K562 (cell line): ENCODE results near the gene CFDP1. TPM values are rescaled to one million over a fixed set of nuclear protein-coding genes. Genes with fewer than 3 reads are reported as not detected.

Source experiments
- ATAC-seq: fragments of 200-7000 bp; cut with Tn5 transposase; 3 replicates; pipeline ENCODE4 v1.9.1; 2020; ENCODE audit warnings: moderate library complexity
- BruUV-seq: library from RNA; stranded (reverse); fragments of 400-500 nt; replicated peaks from 2 replicates; lab custom pipeline; 2021; lab: Mats Ljungman, UMichigan
- CTCF ChIA-PET: fragments of 300-600 bp; formaldehyde crosslinking; extraction: SDS; loops from one replicate; lab custom pipeline; 2021; ENCODE audit warnings: low intra/inter-chr PET ratio; lab: Yijun Ruan, JAX
- POLR2A ChIA-PET: fragments of 300-600, 350-650 bp; sonication (Branson Sonifier 250); formaldehyde crosslinking; extraction: SDS; loops from one replicate; lab custom pipeline; 2021; ENCODE audit warnings: antibody characterized with exemption, inconsistent platforms; lab: Yijun Ruan, JAX
- DNase-seq, 4 experiments: peaks; one replicate each; pipeline versions ENCODE4 v3.0.0 to v3.0.0-alpha.2; 2011 to 2018; ENCODE audit warnings: low spot score in 3 of 4, mixed read lengths in 3 of 4; ENCODE audit errors: extremely low read depth in 1 of 4
- FAIRE-seq: peaks from 2 replicates; lab custom pipeline; 2011; peaks lifted over from hg19 to GRCh38; lab: Jason Lieb, UNC
- H2AFZ ChIP-seq: 2 replicates; pipeline ENCODE4 v1.6.0; 2011; ENCODE audit warnings: low read depth, low read length, control low read depth, inconsistent platforms
- H3K27ac ChIP-seq: fragments of 200-600 bp; 3 replicates; pipeline ENCODE4 v1.8.0; 2011; ENCODE audit warnings: low read depth, mild to moderate bottlenecking, control low read depth, inconsistent platforms, low read length, moderate library complexity, mixed read lengths; ENCODE audit errors: extremely low read depth
- H3K27me3 ChIP-seq, 2 experiments: fragments of 300-600 bp in 1 of 2; 2 replicates in 1 of 2; 3 replicates in 1 of 2; pipeline versions ENCODE4 v1.6.0 to v1.8.0; 2011; ENCODE audit warnings: inconsistent platforms in 2 of 2, low read length in 2 of 2, mild to moderate bottlenecking in 1 of 2, mixed read lengths in 1 of 2, moderate library complexity in 1 of 2; ENCODE audit not compliant: control insufficient read depth in 2 of 2, insufficient read depth in 2 of 2
- H3K36me3 ChIP-seq: fragments of 300-600 bp; 3 replicates; pipeline ENCODE4 v1.8.0; 2011; ENCODE audit warnings: mild to moderate bottlenecking, low read length, inconsistent platforms; ENCODE audit not compliant: control insufficient read depth, insufficient read depth
- H3K4me1 ChIP-seq, 2 experiments: fragments of 200-600 bp in 1 of 2; replicated peaks in 1 of 2; 2 replicates in 1 of 2; 3 replicates in 1 of 2; pipeline versions ENCODE4 v1.5.1 to v1.8.0; 2011; ENCODE audit warnings: inconsistent platforms in 2 of 2, low read length in 2 of 2, mild to moderate bottlenecking in 1 of 2, mixed read lengths in 1 of 2, moderate library complexity in 1 of 2; ENCODE audit not compliant: control insufficient read depth in 2 of 2, insufficient read depth in 2 of 2
- H3K4me2 ChIP-seq: 2 replicates; pipeline ENCODE4 v1.6.1; 2011; ENCODE audit warnings: low read length, control low read depth, inconsistent platforms, mixed read lengths; ENCODE audit not compliant: insufficient read depth
- H3K4me3 ChIP-seq: fragments of 200-600 bp; sonication (generic), shearing (Covaris generic); 2 replicates; pipeline ENCODE4 v1.5.1; 2016; ENCODE audit warnings: control low read depth, inconsistent platforms
- H3K79me2 ChIP-seq: fragments of 200-600 bp; 3 replicates; pipeline ENCODE4 v1.8.0; 2011; ENCODE audit warnings: low read length, inconsistent platforms; ENCODE audit not compliant: control insufficient read depth, insufficient read depth
- H3K9ac ChIP-seq, 2 experiments: 2 replicates each; pipeline versions ENCODE4 v1.6.0 to v1.6.1; 2011; ENCODE audit warnings: low read depth in 2 of 2, low read length in 2 of 2, control low read depth in 1 of 2, inconsistent platforms in 1 of 2, mild to moderate bottlenecking in 1 of 2, mixed read lengths in 1 of 2; ENCODE audit not compliant: insufficient read depth in 1 of 2
- H3K9me1 ChIP-seq: one replicate; pipeline ENCODE4 v1.6.0; 2011; ENCODE audit warnings: inconsistent platforms, mild to moderate bottlenecking, low read length, moderate library complexity; ENCODE audit not compliant: control insufficient read depth, insufficient read depth
- H3K9me3 ChIP-seq: replicated peaks from 2 replicates; pipeline ENCODE4 v1.5.1; 2011; ENCODE audit warnings: low read depth, low read length, inconsistent platforms; ENCODE audit not compliant: control insufficient read depth, insufficient read depth
- H4K20me1 ChIP-seq: replicated peaks from 2 replicates; pipeline ENCODE4 v1.6.1; 2011; ENCODE audit warnings: low read length, inconsistent platforms, mixed read lengths; ENCODE audit not compliant: control insufficient read depth, insufficient read depth
- CHD2 ChIP-seq: IDR thresholded peaks from 2 replicates; pipeline ENCODE4 v1.6.1; 2011; ENCODE audit warnings: low read depth, low read length
- GABPB2 ChIP-seq: fragments of 250-450 bp; sonication (Bioruptor Pico); conservative IDR thresholded peaks from 2 replicates; pipeline ENCODE4 v1.5.1; 2021; ENCODE audit warnings: mild to moderate bottlenecking
- IFI16 ChIP-seq: fragments of 250-450 bp; sonication (Bioruptor Pico); IDR thresholded peaks from 2 replicates; pipeline ENCODE4 v2.1.2; 2022; ENCODE audit warnings: mild to moderate bottlenecking, inconsistent platforms
- MYC ChIP-seq, 2 experiments: fragments of 250-450 bp in 1 of 2; sonication (Bioruptor Pico) in 1 of 2; IDR thresholded peaks; 2 replicates each; pipeline versions ENCODE4 v1.5.1 to v1.6.1; 2012 to 2021; ENCODE audit warnings: low read depth in 2 of 2, borderline replicate concordance in 1 of 2, improper control_type of control experiment in 1 of 2, low read length in 1 of 2, mild to moderate bottlenecking in 1 of 2, moderate library complexity in 1 of 2
- SIX5 ChIP-seq, 2 experiments: IDR thresholded peaks; 2 replicates each; pipeline ENCODE4 v1.6.1; 2011; ENCODE audit warnings: low read length in 2 of 2, borderline replicate concordance in 1 of 2, low read depth in 1 of 2, mild to moderate bottlenecking in 1 of 2, moderate library complexity in 1 of 2; ENCODE audit not compliant: insufficient read depth in 1 of 2
- SMAD1 ChIP-seq: fragments of 150-350 bp; IDR thresholded peaks from 2 replicates; pipeline ENCODE4 v1.6.1; 2014; ENCODE audit warnings: low read length, low read depth; ENCODE audit not compliant: partially characterized antibody
- USF1 ChIP-seq: sonication (generic); formaldehyde crosslinking; IDR thresholded peaks from 2 replicates; pipeline ENCODE4 v1.9.0; 2022; ENCODE audit warnings: mild to moderate bottlenecking, missing genetic modification reagents
- XRCC3 ChIP-seq: fragments of 450-650 bp; IDR thresholded peaks from 2 replicates; pipeline ENCODE4 v1.6.1; 2017; ENCODE audit warnings: mild to moderate bottlenecking, moderate library complexity
- ZFP30 ChIP-seq: fragments of 250-450 bp; sonication (Bioruptor Pico); IDR thresholded peaks from 2 replicates; pipeline ENCODE4 v1.8.0; 2022; ENCODE audit warnings: moderate library complexity, mild to moderate bottlenecking, inconsistent platforms, borderline replicate concordance
- ZFP91 ChIP-seq: sonication (generic); formaldehyde crosslinking; IDR thresholded peaks from 2 replicates; pipeline ENCODE4 v1.8.0; 2022; ENCODE audit warnings: mild to moderate bottlenecking, missing genetic modification reagents
- ZNF41 ChIP-seq: fragments of 250-450 bp; sonication (Bioruptor Pico); conservative IDR thresholded peaks from 2 replicates; pipeline ENCODE4 v1.4.0; 2020; ENCODE audit warnings: mild to moderate bottlenecking
- ZNF584 ChIP-seq: fragments of 200-800 bp; sonication (Bioruptor generic); IDR thresholded peaks from 2 replicates; pipeline ENCODE4 v1.6.1; 2016; ENCODE audit warnings: low read depth, mild to moderate bottlenecking, missing genetic modification characterization, missing compliant biosample characterization
- ZNF696 ChIP-seq: fragments of 250-450 bp; sonication (Bioruptor Pico); conservative IDR thresholded peaks from 2 replicates; pipeline ENCODE4 v1.4.0; 2020; ENCODE audit warnings: mild to moderate bottlenecking, moderate library complexity
- ZNF77 ChIP-seq: fragments of 250-450 bp; sonication (Bioruptor Pico); IDR thresholded peaks from 2 replicates; pipeline ENCODE4 v1.5.0; 2020
- WGBS: fragments of 100-300 bp; shearing (Covaris generic); methylation state at CpG from one replicate; pipeline ENCODE4 v1.1.6; 2016; ENCODE audit warnings: low coverage, mixed read lengths; ENCODE audit not compliant: insufficient coverage; ENCODE audit errors: missing lambda C conversion rate; 5-methylcytosine and 5-hydroxymethylcytosine counted together
- in situ Hi-C: fragments of 300-500 bp; cut with MboI; formaldehyde crosslinking; loops from 4 replicates; pipeline ENCODE4 v1.15.0; 2018; ENCODE audit warnings: inconsistent platforms, mixed read lengths
- intact Hi-C: fragments of 100-400 bp; cut with micrococcal nuclease; formaldehyde crosslinking; loops from 2 replicates; pipeline ENCODE4 v1.14.2; 2022
- polyA plus RNA-seq, 8 experiments: library from polyadenylated mRNA; depleted of rRNA in 4 of 8; stranded (reverse) in 5 of 8; unstranded in 3 of 8; fragments of >200 nt; fragmentation: Nextera tagmentation in 2 of 8; fragmentation: Illumina TruSeq in 1 of 8; extraction: Ambion mirVana in 2 of 8; extraction: Trizol in 1 of 8; gene quantifications; 2 replicates each; pipeline versions ENCODE4 v1.2.1 to v1.2.3, GENCODE V29; 2011 to 2014; ENCODE audit warnings: inconsistent platforms in 1 of 8, missing spikeins in 1 of 8
- total RNA-seq, 7 experiments: library from RNA; depleted of rRNA in 6 of 7; stranded (reverse); fragments of >200 nt in 6 of 7; fragmentation: Illumina TruSeq in 2 of 7; extraction: Trizol in 2 of 7; gene quantifications; 2 replicates each; pipeline versions ENCODE4 v1.2.1 to v1.2.3, GENCODE V29; 2011 to 2021; ENCODE audit warnings: low replicate concordance in 1 of 7

The CFDP1 gene
- total and polyA plus RNA-seq, 9 of the 15 experiments (the other 6 are each of a cell fraction or from before 2014, with no cell fraction given): 31.5 to 78.4 (median 61.7) TPM

DNA sequence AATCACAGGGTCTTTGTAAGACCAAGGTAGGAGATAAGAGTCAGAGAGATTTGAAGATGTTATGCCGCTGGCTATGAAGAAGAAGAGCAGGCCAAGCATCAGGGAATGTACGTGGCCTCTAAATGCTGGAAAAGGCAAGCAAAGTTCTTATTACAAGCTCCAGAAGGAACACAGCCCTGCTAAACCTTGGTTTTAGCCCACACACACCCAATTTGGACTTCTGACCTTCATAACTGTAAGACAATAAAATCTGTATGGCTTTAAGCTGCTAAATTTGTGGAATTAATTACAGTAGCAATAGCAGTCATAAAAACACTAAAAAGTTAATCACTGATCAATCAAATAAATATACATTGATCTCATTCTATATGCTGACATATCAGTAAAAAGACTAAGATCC, 25.1 kb upstream of the CFDP1 start:
- in situ Hi-C loops: no loop called here
- FAIRE-seq (no peak), ATAC-seq (no peak), DNase-seq (no peak)
- H3K9me3 ChIP-seq: no peaks in the 10 kb centered on the region
- 69% methylated on average over 2 of the region's 2 CpGs for WGBS
- H3K79me2 ChIP-seq: peaks cover 71% of the 10 kb centered on the region
- no peak overlapping the region for H3K27ac ChIP-seq
- no peak overlapping the region for H3K9ac ChIP-seq
- H2AFZ ChIP-seq: no peak overlapping the region
- no TSS peak for BruUV-seq
- H3K4me3 ChIP-seq: no peak overlapping the region
- CTCF ChIA-PET: no interaction called here
- no peaks in the 10 kb centered on the region for H3K9me1 ChIP-seq
- TF ChIP-seq GABPB2 (CRISPR knock-in tag): no peak
- no peak for TF ChIP-seq SIX5 (IDR thresholded peaks at IDR 0.05; ENCODE audit: borderline replicate concordance in 1 of 2, insufficient read depth in 1 of 2, low read depth in 1 of 2, low read length in 2 of 2)
- H3K36me3 ChIP-seq: peaks cover 11% of the 10 kb centered on the region; the same call in 2 of the 3 replicates
- H3K4me1 ChIP-seq: peaks cover under 1 to 8% of the 10 kb centered on the region in 2 experiments; a peak in 4 of 5 replicates
- no peak overlapping the region for H3K4me2 ChIP-seq
- POLR2A ChIA-PET: interaction anchor here (1.2 kb wide), 1 partner anchor 10 kb away, joined by 3 read pairs; no protein-coding TSS in a partner anchor
- intact Hi-C loops: no loop called here
- H3K27me3 ChIP-seq: no peaks in the 10 kb centered on the region
- peaks cover 3% of the 10 kb centered on the region for H4K20me1 ChIP-seq

DNA sequence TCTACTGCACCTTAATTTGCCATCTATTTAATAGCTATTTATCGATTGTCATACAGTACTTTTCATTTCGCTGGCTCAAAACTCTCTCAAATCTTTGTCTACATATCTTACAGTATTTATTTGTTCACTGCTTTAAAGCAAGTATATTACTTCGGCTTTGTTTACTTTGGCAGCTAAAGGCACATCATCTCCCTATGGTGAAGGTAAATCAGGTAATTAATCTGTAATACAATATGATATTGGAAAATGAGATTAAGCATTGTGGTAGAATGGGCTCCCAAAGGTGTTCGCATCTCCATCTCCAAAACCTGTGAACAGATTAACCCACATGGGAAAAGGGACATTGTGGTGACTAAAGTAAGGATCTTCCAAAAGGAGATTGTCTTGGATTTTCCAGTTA, 24.7 kb upstream of the CFDP1 start:
- Histone ChIP-seq H3K9me3 (no peaks in the 10 kb centered on the region), H3K36me3 (peaks cover 11% of the 10 kb centered on the region; the same call in 2 of the 3 replicates), H3K79me2 (peaks cover 73% of the 10 kb centered on the region), H3K4me1 (peaks cover 5 to 12% of the 10 kb centered on the region in 2 experiments; a peak in 4 of 5 replicates), H3K27ac (no peak overlapping the region), H3K9ac (no peak overlapping the region), H4K20me1 (peaks cover 8% of the 10 kb centered on the region), H3K4me2 (no peak overlapping the region), H2AFZ (no peak overlapping the region), H3K4me3 (no peak overlapping the region), H3K9me1 (no peaks in the 10 kb centered on the region), H3K27me3 (no peaks in the 10 kb centered on the region)
- in situ Hi-C loops (no loop called here), intact Hi-C loops (no loop called here)
- FAIRE-seq (no peak), DNase-seq (no peak), ATAC-seq (no peak)
- BruUV-seq: no TSS peak
- POLR2A ChIA-PET: interaction anchor here (0.9 to 1.4 kb wide), 3 partner anchors 9 to 59 kb away, joined by 3 to 4 read pairs (median 3); no protein-coding TSS in a partner anchor
- 88% methylated on average over 4 of the region's 4 CpGs for WGBS
- CTCF ChIA-PET: no interaction called here
- TF ChIP-seq MYC (IDR thresholded peaks at IDR 0.05; ENCODE audit: low read depth, low read length): no peak
- no peak for TF ChIP-seq MYC (CRISPR knock-in tag; IDR thresholded peaks at IDR 0.05; ENCODE audit: borderline replicate concordance, low read depth)
- TF ChIP-seq USF1 (CRISPR knock-in tag): no peak
- TF ChIP-seq IFI16 (CRISPR knock-in tag): no peak
- TF ChIP-seq ZNF584 (CRISPR knock-in tag): no peak
- TF ChIP-seq ZFP91 (CRISPR knock-in tag): no peak
- TF ChIP-seq CHD2: no peak
- TF ChIP-seq ZNF41: no peak
- no peak for TF ChIP-seq ZNF77 (CRISPR knock-in tag)
- TF ChIP-seq ZNF696 (CRISPR knock-in tag): no peak
- TF ChIP-seq SMAD1: no peak
- no peak for TF ChIP-seq ZFP30 (CRISPR knock-in tag)
- no peak for TF ChIP-seq XRCC3
